HepG2 (cell line): ENCODE data around the gene UBR7. TPM values are rescaled to one million over a fixed set of nuclear protein-coding genes. Genes with fewer than 3 reads are reported as not detected.
A peak's percentile ranks its signal among the peaks of the same experiment; 100 is the strongest.

Experiments
- ATF7 ChIP-seq, 2 experiments: fragments of 450-650 bp in 1 of 2; sonication (generic) in 1 of 2; formaldehyde crosslinking in 1 of 2; IDR thresholded peaks; 2 replicates each; pipeline versions ENCODE4 v1.4.0 to v1.6.1; 2016 to 2020; ENCODE audit warnings: antibody characterized with exemption in 1 of 2, mild to moderate bottlenecking in 1 of 2, missing genetic modification reagents in 1 of 2
- ATF7-NPFF ChIP-seq: sonication (generic); formaldehyde crosslinking; IDR thresholded peaks from 2 replicates; pipeline ENCODE4 v1.8.1; 2023; ENCODE audit warnings: mild to moderate bottlenecking, low read depth, missing genetic modification reagents, moderate library complexity
- BORCS8-MEF2B ChIP-seq: sonication (generic); formaldehyde crosslinking; IDR thresholded peaks from 2 replicates; pipeline ENCODE4 v1.8.0; 2022; ENCODE audit warnings: mild to moderate bottlenecking, missing genetic modification reagents
- CEBPB ChIP-seq: IDR thresholded peaks from 2 replicates; pipeline ENCODE4 v1.6.1; 2011; ENCODE audit warnings: low read depth, low read length, improper control_type of control experiment, borderline replicate concordance
- RAD21 ChIP-seq: fragments of 450-650 bp; formaldehyde crosslinking; IDR thresholded peaks from 2 replicates; pipeline ENCODE4 v1.5.0; 2020; ENCODE audit warnings: mild to moderate bottlenecking
- RNF2 ChIP-seq: fragments of 450-650 bp; conservative IDR thresholded peaks from 2 replicates; pipeline ENCODE4 v1.6.1; 2016; ENCODE audit warnings: low read depth
- TBX3 ChIP-seq: fragments of 450-650 bp; IDR thresholded peaks from 2 replicates; pipeline ENCODE4 v1.6.1; 2017; ENCODE audit warnings: antibody characterized with exemption, mild to moderate bottlenecking, inconsistent platforms, borderline replicate concordance
- ZNF251 ChIP-seq: sonication (generic); formaldehyde crosslinking; IDR thresholded peaks from 2 replicates; pipeline ENCODE4 v1.9.0; 2021; ENCODE audit warnings: mild to moderate bottlenecking, missing genetic modification reagents
- ZNF614 ChIP-seq: IDR thresholded peaks from 2 replicates; pipeline ENCODE4 v1.6.1; 2018; ENCODE audit warnings: missing biosample characterization, missing genetic modification reagents, inconsistent platforms, borderline replicate concordance
- ZSCAN31 ChIP-seq: sonication (generic); formaldehyde crosslinking; IDR thresholded peaks from 2 replicates; pipeline ENCODE4 v1.5.0; 2020; ENCODE audit warnings: low read depth, mild to moderate bottlenecking, missing genetic modification reagents
- polyA plus RNA-seq, 8 experiments: library from polyadenylated mRNA; depleted of rRNA in 3 of 8; stranded (reverse) in 7 of 8; unstranded in 1 of 8; fragments of >200 nt; fragmentation: Illumina TruSeq in 4 of 8; extraction: Trizol in 4 of 8; gene quantifications; 2 replicates each; pipeline versions ENCODE4 v1.2.1 to v1.2.3, GENCODE V29; 2011 to 2016; ENCODE audit warnings: low read depth in 4 of 8, missing spikeins in 1 of 8, mixed read lengths in 1 of 8; ENCODE audit not compliant: insufficient read depth in 1 of 8
- total RNA-seq, 5 experiments: library from RNA; depleted of rRNA; stranded (reverse); fragments of >200 nt; fragmentation: Illumina TruSeq; extraction: Trizol; gene quantifications; 2 replicates each; pipeline ENCODE4 v1.2.3, GENCODE V29; 2016; ENCODE audit warnings: low read depth in 1 of 5
- TF ChIP-seq, protein P1 (sequence below): conservative IDR thresholded peaks from 2 replicates; pipeline ENCODE4 v1.6.1; 2018; ENCODE audit warnings: missing genetic modification reagents
- TF ChIP-seq, protein P2 (sequence below): IDR thresholded peaks from 2 replicates; pipeline ENCODE4 v1.6.1; 2016; ENCODE audit warnings: missing biosample characterization, missing genetic modification reagents, low read depth
- TF ChIP-seq, protein P3 (sequence below): sonication (generic); formaldehyde crosslinking; IDR thresholded peaks from 2 replicates; pipeline ENCODE4 v1.9.0; 2021; ENCODE audit warnings: mild to moderate bottlenecking, missing genetic modification reagents
- TF ChIP-seq, protein P4 (sequence below): sonication (generic); formaldehyde crosslinking; IDR thresholded peaks from 2 replicates; pipeline ENCODE4 v1.4.0; 2020; ENCODE audit warnings: mild to moderate bottlenecking, missing genetic modification reagents

UBR7 gene
- total and polyA plus RNA-seq, 2 of the 13 experiments (the other 11 are each of a cell fraction or from before 2014, with no cell fraction given), result 11.0 to 19.7 TPM

DNA sequence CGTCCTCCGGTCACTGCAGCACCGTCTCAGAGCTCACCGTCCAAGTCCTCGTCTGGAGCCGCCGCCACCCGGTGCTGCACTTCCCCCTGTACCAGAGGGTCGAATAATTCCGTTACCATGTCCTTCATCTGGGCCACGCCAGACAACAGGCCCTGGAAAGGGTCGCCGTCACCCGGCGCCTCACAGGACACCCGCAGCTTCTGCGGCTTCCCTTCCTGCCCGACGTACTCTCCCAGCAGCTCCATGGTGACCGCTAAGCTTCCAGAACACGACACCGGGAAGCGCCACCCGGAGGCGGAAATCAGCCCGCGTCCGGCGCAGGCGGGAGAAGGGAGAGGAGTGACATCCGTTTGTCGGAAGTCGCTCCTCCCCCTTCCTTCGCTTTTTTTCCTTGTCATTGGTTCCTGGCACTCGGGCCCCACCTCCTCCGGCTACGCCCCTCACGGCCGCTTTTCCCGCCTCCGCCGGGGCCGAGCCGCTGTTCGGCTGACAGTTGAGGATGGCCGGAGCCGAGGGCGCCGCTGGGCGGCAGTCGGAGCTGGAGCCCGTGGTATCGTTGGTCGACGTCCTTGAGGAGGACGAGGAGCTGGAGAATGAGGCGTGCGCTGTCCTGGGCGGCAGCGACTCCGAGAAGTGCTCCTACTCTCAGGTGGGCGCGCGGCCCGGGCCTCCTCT lies at the start of gene UBR7, which contains the start of gene GON7 (continued):
- TF ChIP-seq ATF7 (IDR thresholded peaks at IDR 0.05), result no peak
- no peak; the same call in 1 of the 2 replicates for TF ChIP-seq ATF7 (CRISPR knock-in tag; IDR thresholded peaks at IDR 0.05)
- no peak for TF ChIP-seq CEBPB
- TF ChIP-seq, protein P1, sequence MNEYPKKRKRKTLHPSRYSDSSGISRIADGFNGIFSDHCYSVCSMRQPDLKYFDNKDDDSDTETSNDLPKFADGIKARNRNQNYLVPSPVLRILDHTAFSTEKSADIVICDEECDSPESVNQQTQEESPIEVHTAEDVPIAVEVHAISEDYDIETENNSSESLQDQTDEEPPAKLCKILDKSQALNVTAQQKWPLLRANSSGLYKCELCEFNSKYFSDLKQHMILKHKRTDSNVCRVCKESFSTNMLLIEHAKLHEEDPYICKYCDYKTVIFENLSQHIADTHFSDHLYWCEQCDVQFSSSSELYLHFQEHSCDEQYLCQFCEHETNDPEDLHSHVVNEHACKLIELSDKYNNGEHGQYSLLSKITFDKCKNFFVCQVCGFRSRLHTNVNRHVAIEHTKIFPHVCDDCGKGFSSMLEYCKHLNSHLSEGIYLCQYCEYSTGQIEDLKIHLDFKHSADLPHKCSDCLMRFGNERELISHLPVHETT (CRISPR knock-in tag), result peak; percentile 86
- peak; percentile 95 for TF ChIP-seq ZSCAN31 (CRISPR knock-in tag)
- TF ChIP-seq RAD21 (CRISPR knock-in tag), result peak; percentile 11; the same call in 1 of the 2 replicates
- TF ChIP-seq, protein P2, sequence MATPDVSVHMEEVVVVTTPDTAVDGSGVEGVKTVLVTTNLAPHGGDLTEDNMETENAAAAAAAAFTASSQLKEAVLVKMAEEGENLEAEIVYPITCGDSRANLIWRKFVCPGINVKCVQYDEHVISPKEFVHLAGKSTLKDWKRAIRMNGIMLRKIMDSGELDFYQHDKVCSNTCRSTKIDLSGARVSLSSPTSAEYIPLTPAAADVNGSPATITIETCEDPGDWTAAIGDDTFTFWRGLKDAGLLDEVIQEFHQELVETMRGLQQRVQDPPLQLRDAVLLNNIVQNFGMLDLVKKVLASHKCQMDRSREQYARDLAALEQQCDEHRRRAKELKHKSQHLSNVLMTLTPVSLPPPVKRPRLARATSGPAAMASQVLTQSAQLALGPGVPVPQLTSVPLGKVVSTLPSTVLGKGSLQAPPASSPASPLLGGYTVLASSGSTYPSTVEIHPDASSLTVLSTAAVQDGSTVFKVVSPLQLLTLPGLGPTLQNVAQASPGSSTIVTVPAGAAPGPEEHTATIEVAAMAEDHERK, result no peak
- TF ChIP-seq, protein P3, sequence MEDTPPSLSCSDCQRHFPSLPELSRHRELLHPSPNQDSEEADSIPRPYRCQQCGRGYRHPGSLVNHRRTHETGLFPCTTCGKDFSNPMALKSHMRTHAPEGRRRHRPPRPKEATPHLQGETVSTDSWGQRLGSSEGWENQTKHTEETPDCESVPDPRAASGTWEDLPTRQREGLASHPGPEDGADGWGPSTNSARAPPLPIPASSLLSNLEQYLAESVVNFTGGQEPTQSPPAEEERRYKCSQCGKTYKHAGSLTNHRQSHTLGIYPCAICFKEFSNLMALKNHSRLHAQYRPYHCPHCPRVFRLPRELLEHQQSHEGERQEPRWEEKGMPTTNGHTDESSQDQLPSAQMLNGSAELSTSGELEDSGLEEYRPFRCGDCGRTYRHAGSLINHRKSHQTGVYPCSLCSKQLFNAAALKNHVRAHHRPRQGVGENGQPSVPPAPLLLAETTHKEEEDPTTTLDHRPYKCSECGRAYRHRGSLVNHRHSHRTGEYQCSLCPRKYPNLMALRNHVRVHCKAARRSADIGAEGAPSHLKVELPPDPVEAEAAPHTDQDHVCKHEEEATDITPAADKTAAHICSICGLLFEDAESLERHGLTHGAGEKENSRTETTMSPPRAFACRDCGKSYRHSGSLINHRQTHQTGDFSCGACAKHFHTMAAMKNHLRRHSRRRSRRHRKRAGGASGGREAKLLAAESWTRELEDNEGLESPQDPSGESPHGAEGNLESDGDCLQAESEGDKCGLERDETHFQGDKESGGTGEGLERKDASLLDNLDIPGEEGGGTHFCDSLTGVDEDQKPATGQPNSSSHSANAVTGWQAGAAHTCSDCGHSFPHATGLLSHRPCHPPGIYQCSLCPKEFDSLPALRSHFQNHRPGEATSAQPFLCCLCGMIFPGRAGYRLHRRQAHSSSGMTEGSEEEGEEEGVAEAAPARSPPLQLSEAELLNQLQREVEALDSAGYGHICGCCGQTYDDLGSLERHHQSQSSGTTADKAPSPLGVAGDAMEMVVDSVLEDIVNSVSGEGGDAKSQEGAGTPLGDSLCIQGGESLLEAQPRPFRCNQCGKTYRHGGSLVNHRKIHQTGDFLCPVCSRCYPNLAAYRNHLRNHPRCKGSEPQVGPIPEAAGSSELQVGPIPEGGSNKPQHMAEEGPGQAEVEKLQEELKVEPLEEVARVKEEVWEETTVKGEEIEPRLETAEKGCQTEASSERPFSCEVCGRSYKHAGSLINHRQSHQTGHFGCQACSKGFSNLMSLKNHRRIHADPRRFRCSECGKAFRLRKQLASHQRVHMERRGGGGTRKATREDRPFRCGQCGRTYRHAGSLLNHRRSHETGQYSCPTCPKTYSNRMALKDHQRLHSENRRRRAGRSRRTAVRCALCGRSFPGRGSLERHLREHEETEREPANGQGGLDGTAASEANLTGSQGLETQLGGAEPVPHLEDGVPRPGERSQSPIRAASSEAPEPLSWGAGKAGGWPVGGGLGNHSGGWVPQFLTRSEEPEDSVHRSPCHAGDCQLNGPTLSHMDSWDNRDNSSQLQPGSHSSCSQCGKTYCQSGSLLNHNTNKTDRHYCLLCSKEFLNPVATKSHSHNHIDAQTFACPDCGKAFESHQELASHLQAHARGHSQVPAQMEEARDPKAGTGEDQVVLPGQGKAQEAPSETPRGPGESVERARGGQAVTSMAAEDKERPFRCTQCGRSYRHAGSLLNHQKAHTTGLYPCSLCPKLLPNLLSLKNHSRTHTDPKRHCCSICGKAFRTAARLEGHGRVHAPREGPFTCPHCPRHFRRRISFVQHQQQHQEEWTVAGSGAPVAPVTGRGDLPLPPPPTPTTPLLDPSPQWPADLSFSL (CRISPR knock-in tag), result no peak
- peak; percentile 82 for TF ChIP-seq BORCS8-MEF2B (CRISPR knock-in tag)
- TF ChIP-seq, protein P4, sequence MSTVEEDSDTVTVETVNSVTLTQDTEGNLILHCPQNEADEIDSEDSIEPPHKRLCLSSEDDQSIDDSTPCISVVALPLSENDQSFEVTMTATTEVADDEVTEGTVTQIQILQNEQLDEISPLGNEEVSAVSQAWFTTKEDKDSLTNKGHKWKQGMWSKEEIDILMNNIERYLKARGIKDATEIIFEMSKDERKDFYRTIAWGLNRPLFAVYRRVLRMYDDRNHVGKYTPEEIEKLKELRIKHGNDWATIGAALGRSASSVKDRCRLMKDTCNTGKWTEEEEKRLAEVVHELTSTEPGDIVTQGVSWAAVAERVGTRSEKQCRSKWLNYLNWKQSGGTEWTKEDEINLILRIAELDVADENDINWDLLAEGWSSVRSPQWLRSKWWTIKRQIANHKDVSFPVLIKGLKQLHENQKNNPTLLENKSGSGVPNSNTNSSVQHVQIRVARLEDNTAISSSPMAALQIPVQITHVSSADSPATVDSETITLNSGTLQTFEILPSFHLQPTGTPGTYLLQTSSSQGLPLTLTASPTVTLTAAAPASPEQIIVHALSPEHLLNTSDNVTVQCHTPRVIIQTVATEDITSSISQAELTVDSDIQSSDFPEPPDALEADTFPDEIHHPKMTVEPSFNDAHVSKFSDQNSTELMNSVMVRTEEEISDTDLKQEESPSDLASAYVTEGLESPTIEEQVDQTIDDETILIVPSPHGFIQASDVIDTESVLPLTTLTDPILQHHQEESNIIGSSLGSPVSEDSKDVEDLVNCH (CRISPR knock-in tag), result 0 out of 2 replicates have a peak, but pooled peaks have one; percentile 58
- TF ChIP-seq RNF2, result peak; percentile 81
- TF ChIP-seq ZNF614 (CRISPR knock-in tag), result peak; percentile 64; the same call in 1 of the 2 replicates
- TF ChIP-seq ZNF251 (CRISPR knock-in tag), result no peak
- TF ChIP-seq ATF7-NPFF (CRISPR knock-in tag), result 0 out of 2 replicates have a peak, but pooled peaks have one; percentile 66
- no peak for TF ChIP-seq TBX3
